T-helper 1 cell treated with Interleukin-12 subunit alpha and Interleukin-12 subunit beta and Interleukin-4 antibody, amounts not matched to agents 30 ng/mL and 1 ng/mL, for 36 hours (primary cell): Measurements from ENCODE around the gene MIER2. TPM values are rescaled to one million over a fixed set of nuclear protein-coding genes. Genes with fewer than 3 reads are reported as not detected.
"Not testable (repeated sequence)": the region's sequence is repeated elsewhere in the genome, so short reads cannot be mapped to it uniquely, and the experiment has no call there.

ENCODE experiments used
- intact Hi-C: fragments of 100-400 bp; cut with micrococcal nuclease; formaldehyde crosslinking; loops from one replicate; pipeline ENCODE4 v1.15.1; 2024
- total RNA-seq: library from RNA; stranded (reverse); gene quantifications from 2 replicates; pipeline ENCODE4 v1.2.3, GENCODE V29; 2022

The MIER2 gene
- total RNA-seq, 1 donor from 2014 or later, result 28.3 TPM

DNA sequence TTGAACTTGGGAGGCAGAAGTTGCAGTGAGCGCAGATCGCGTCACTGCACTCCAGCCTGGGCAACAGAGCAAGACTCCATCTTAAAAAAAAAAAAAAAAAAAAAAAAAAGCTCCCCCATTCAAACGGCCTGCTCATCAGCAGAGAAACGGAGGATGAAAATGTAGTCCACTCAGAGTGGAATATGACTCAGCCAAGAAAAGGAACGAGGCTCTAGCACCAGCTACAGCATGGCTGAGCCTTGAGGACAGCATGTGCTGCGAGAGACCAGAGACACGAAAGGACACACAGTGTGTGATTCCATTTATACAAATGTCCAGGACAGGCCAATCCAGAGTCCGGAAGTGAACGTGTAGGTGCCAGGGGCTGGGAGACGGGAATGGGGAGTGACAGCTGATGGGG is 18.1 kb upstream of the MIER2 start:
- intact Hi-C loops, result no loop called here

DNA sequence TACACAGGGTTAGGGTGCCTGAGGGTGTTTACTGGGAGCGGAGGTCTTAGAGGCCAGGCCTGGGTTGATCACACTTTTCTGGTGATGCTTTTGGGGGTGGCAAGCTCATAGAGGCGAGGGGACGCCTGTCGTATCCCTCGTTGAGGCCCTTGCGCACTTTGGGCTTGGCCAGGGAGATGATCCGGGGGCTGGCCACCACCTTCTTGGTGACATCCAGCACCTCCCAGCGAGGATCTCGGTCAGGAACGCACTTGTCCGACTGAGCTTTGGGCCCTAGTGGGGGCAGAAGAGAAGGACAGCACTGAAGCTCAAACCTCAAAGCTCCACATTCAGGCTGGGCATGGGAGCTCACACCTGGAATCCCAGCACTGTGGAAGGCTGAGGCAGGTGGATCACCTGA is 17.6 kb upstream of the MIER2 start:
- intact Hi-C loops, result no loop called here

DNA sequence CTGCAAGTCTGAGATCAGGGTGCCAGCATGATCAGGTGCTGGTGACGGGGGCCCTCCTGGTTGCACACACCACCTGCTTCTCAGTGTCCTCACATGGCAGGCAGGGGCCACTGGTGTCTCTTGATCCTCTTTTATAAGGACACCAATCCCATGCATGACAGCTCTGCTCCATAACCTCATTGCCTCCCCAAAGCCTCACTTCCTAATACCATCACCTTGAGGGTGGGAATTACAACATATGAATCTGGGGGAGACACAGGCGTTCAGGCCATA is 15.0 kb upstream of the MIER2 start:
- intact Hi-C loops, result no loop called here

DNA sequence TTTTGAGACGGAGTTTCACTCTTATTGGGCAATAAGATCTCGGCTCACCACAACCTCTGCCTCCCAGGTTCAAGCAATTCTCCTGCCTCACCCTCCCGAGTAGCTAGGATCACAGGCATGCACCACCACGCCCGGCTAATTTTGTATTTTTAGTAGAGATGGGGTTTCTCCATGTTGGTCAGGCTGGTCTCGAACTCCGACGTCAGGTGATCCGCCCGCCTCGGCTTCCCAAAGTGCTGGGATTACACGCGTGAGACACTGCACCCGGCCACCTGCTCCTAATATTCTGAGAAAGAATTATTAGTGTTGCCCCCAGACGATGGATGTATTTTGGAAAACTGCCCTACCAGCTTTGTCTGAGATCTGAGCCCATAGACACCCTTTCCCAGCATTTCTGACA is 10.9 kb upstream of the MIER2 start:
- intact Hi-C loops, result not testable (repeated sequence)

DNA sequence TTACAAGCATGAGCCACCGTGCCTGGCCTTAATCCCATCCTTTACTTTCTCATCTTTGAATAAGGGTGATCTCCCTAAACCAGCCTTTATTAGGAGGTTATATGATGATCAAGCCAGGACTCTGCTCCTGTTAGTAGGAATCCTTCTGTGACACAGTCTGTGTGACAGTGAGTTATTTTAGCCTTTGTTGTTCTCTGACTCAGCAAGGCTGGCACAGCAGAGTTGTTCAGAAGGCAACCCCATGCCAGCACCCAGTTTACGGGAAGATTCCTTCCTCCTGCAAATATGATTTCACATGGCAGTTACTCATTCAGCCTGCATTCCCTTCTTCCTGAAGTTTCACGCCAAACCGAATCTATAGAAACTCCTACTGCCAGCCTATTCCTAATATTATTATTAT is 10.5 kb upstream of the MIER2 start:
- intact Hi-C loops, result no loop called here

DNA sequence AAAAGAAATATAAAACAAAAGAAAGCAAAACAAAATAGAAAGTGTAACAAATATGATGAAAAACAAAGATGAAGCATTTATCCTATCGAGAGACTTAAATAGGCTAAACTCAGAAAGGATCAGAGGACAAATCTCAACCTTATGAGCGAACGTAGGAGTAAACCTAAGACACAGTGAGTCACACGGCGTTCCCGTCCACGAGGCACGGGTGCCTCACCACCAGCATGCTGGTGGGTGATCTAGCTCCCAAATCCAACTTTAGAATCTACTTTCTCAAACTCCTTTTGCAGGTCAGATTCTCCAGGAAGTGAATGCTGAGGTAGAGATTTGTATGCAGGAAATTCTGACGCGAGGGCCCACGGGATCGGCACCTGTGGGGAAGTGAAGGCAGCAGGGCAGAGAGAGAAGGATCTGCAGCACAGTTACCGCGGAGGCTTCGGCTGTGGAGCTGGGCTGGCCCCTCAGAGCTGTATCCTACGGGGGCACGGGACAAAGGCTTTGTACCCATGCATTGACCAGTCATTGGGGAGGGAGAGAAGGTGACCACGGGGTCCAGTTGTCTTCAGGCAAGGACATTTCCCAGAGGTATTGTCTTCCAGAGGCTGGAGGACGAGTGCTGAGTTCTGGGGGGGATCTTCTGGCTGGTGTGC is 7.5 kb upstream of the MIER2 start:
- intact Hi-C loops, result no loop called here

DNA sequence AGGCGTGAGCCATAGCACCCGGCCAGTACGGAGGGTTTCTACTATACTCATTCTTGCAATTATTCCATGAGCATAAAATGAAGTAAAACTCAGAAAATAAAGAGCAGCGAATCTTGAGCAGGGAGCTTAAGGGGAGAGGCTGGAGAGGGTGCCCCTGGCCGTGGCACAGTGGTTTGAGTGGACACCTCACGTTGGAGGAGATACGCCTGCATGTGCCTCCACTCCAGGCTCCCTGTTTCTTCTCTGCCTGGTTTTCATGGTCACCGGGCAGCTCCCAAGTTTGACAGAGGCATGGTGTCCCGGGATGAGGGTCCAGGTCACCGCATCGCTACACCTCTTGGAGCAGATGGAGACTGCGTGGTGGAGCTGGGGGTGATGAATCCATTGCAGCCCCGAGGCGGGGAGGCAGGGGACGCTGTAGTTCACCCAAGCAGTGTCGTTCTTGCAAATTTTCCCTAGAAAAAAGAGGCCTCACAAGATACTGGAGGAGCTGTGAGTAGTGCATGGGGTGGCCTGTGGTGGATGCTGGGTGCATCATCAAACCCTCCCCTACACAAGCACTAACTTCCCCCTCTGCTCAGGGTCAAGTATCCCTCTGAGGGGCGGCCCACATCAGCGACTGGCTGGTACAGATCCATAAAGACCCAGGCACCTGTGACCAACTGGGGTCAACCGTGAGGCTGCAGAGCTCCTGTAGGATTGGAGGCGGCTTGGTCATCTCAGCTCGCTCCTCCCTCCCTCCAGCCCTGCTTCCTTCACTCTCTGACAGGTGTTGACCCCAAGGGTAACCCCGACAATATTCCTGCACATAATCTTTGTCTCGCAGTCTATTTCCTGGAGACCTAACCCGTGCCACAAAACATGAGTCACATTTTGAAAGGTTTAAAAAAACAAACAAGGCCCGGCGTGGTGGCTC is 3.6 kb upstream of the MIER2 start:
- intact Hi-C loops, result no loop called here

DNA sequence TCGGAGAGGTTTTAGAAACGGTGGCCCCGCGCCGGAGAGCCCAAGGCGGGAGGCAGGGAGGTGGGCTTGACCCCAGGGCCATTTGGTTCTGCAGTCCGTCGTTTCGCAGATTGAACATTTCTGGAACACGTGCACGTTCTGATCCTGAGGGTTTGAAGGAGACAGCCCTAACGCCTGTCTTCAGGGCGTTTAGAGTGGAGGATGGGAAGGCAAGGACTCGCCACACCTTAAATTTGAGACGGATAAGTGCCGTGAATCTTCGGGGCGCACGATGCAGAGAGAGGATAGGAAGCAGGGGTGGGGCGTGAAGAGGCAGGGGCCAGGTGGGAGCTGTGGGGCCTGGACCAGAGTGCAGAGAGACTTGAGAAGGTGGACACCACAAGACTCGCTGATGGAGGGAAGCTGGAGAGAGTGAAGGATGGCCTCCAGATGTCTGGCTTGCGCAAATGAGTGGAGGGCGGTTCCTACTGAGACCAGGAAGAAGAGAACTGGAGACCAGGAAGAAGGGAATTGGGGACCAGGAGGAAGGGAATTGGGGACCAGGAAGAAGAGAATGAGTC is 804 bp upstream of the MIER2 start:
- intact Hi-C loops, result no loop called here

DNA sequence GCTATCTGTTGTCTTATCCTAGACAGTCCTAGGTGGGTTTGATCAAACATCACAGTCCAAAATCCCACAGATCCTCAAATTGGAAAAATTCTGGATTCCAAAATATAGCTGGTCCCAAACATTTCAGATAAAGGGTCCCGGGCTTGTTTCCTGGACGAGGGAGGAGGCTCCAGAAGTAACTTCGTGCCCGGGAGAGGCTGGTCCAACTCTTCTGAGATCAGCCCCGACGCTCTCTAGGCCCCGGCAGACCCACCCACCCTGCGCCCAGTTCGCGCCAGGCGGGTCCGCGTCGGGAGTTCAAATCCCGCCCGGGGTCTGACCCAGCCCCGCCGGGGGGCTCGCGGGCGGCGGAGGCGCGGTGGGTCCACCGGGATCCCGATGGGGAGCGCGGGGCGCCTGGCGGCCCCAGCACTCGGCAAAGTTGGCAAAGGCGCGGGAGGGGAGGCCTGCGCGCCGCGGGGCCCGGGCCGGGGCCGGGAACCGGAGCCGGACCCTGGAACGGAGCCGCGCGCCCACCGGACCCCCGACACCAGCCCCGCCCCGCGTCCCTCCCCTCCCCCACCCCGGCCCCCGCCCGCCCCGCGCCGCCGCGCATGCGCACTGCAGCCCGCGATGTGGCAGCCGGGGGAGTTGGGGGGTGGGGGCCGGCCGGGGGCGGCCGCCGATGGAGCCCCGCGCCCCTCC is 513 bp downstream of the MIER2 start:
- intact Hi-C loops, result loop anchor here (5.0 kb wide), 1 partner anchor 168 kb away; no protein-coding TSS in a partner anchor

DNA sequence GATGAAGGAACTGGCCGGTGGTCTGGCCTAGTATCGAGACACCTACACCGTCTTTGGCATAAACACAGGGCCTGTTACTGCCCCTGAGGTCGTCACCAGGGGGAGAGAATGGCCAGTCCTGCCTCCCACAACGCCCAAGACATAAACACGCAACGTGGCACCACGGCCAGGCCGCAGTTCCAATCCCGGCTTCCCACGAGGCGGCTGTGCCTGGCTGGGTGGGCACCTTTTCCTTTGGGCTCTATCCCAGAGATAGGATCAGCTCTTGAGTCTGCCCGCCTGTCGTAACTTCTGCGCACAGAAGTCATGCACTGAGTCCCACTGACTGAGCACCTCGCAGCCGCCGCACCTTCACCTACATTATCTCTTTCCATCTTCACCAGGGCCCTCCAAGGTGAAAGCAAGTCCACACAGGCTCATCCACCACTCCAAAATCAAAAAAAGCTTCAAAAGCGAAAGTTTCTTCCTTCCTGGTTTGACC is 1.1 kb downstream of the MIER2 start:
- intact Hi-C loops, result loop anchor here (5.0 kb wide), 1 partner anchor 169 kb away; no protein-coding TSS in a partner anchor

DNA sequence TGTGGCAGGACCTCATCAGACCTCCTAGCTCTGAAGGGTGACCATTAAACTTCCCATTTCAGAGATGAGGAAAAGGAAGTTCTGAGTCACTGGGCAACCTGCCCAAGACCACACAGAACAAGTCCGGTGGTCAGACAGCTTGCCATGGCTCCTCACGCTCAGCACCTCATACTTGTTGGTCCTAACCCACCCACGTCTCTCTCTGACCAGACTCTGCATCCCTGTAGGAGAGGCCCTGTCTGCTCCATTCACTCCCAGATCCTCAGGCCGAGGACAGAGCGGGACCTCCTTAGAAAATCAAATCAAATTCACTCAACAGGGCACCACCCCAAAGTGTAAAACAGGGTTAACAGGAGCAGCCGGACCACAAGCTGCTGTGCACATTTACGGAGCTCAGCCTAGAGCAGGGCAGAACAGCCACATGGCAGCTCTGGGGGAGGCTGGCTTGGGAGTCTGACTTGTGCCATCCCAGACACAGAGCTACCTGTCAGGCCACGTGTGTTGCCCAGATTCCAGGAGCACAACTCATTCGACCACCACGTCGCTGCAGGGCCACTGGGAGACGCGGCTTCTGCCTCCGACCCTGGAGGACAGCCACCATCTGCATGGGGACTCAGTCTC is 1.7 kb downstream of the MIER2 start:
- intact Hi-C loops, result loop anchor here (5.0 kb wide), 1 partner anchor 169 kb away; no protein-coding TSS in a partner anchor

DNA sequence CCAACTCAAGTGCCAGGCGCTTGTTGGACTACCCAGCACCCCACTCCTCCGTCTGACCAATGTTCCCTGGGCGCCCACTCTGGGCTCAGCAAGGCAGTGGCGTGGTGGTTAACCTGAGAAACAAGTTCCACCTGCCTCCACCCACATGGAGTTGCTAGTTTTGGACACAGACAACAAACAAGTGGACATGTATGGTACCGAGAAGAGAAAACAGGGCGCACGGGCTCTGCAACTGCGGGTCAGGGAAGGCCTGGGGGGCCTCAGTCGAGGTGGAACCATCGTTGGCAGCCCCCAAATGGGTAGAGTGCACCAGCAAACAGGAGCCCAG is 2.5 kb downstream of the MIER2 start:
- intact Hi-C loops, result loop anchor here (5.0 kb wide), 1 partner anchor 170 kb away; no protein-coding TSS in a partner anchor

DNA sequence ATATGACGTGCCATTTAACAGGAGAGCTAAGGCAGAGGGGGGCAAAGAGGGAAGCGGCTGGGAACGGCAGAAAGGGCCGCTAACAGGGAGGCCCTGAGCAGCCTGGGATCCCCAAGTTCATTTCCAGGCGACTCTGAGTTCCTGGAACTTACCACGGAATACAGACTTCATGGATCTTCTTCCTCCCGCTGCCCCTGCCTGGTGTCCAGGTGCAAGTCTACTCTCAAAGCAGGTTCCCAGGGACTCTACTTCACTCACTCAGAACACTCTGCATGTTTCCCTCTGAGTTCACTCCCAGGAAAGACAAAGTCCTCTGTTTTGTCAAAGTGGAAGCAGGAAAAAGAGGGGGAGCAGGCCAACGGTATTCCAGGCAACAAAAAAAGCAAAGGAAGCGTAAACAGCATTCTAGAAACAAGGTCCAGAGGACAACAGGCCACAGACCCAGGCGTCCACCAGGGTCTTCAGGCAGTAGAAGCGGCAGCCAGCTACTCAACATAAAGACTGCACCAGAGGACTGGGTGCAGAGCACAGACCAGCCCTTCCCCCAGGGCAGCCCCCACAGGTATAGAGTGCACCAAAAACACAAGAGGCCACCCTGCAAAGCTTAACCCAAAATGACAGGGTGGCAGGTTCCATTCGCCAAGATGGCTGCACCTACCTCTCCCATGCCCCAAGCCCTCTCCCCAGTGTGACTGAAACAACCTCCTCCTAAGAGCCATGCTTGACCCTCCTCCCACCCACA is 3.0 kb downstream of the MIER2 start:
- intact Hi-C loops, result loop anchor here (5.0 kb wide), 1 partner anchor 171 kb away; no protein-coding TSS in a partner anchor

DNA sequence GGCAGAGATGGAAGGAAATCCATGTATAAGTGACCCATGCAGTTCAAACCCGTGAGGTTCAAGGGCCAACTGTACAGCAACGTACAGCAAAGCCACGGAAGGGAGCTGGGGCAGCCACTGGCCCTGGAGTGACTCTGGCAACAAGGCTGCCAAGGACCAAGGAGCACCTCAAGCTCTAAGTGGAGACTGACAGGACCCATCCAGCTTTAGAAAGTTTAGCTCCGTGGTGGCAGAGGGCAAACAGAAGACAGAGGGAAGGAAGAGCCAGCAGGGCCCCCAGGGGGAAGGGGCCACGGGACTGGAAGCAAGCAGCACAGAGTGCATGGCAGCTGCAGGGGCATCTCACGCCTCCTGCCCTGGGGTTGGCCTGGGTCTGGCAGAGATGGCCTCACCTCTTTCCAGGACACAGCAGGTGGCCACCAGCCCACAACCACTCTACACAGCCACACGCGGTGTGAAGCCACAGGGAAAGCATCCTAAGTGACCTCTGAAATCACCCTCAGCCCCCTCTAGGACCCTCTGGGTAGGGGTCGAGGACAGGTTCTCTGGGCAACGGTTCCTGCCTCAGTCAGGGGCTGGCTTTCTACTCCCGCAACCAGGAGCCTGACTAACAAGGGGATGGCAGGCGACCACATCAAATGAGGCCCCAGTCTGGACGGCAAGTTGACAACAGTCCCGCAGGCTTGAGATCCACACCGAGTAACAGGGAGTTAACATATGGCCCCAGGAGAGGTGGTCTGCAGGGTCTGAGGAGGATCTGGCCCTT is 3.8 kb downstream of the MIER2 start:
- intact Hi-C loops, result loop anchor here (5.0 kb wide), 1 partner anchor 171 kb away; no protein-coding TSS in a partner anchor

DNA sequence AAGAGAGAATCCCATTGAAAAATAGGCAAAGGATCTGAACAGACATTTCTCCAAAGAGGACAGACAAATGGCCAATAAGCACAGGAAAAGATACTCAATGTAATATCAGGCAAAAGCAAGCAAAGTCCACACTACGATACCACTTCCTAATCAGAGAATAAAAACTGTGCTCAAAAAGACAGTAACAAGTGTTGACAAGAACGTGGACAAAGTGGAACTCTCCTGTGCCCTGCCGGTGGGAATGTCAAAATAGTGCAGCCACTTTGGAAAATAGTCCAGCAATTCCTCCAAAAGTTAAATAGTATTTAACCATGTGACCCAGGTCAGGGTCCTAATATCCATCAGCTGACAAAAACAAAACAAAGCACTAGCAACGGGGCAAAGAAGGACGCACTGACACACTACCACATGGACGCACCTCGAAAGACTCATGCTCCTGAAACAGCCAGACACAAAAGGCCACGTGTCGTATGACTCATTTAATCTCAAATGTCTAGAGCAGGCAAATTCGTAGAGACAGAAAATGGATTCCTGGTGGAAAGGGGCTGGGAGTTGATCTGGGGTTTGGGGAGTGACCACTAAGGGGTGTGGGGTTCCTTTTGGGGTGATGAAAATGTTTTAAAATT is 5.2 kb downstream of the MIER2 start:
- intact Hi-C loops, result no loop called here

DNA sequence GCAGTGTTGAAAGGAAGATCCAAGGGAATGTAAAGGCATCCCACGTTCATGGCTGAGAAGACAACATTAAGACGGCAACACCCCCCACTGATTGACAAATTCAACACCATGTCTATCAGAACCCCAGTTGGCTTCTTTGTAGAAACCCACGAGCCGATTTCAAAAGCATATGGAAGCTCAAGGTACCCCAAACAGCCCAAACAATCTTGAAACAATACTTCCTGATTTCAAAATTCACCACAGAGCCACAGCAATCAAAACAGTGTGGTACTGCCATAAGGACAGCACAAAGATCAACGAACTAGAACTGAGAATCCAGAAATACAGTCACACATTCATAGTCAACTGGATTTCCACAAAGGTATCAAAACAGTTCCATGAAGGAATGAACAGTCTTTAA is 6.2 kb downstream of the MIER2 start:
- intact Hi-C loops, result no loop called here

DNA sequence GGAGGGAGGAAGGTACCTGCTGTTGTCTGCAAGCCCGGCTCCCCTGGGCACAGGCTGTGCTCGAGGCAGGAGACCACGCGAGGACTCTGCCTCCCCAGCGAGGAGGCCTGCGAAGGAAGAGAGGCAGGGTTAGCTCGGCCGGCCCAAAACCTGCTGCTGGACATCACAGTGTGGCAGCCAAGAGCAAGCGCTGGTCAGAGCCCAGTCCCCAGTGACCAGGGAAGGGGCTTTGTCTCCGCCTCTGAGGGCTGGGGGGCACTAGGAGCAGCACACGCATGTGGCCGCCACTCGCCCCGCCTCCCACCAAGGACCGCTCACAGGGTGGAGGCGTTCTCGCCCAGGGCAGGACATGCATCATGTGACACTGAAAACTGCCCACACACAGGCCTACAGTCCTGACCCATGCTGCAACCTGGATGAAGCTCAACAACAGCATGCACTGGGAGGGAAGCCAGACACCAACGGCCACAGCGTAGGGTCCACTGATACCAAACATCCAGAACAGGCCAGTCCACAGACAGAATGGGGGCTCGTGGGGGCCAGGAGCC is 8.5 kb downstream of the MIER2 start:
- intact Hi-C loops, result no loop called here

DNA sequence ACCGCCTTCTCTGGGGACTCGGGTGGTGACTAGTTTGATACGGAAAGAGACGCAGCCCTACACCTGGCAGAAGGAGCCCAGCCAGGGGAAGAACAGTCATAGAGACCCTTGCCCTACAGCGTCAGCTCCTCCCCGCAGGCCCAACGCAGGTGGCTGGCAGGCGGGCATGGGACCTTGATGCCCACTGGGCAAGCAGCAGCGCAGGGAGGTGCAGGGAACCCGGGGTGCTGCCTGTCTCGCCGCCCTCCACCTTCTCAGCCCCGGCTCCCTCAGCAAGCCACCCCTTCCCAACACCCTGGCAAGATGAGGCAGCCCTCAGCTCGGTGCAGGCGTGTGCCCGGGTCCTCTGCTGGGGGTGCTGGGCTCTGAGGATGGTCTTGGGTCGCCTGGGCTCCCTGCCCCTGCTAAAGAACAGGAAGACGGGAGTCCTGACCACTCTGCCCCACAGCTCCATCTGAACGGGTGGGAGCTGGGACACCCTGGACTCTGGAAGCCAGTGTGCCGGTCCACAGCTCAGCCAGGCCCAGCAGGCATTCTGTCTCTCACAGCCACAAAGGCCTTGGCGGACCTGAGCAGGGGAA is 9.0 kb downstream of the MIER2 start:
- intact Hi-C loops, result no loop called here

DNA sequence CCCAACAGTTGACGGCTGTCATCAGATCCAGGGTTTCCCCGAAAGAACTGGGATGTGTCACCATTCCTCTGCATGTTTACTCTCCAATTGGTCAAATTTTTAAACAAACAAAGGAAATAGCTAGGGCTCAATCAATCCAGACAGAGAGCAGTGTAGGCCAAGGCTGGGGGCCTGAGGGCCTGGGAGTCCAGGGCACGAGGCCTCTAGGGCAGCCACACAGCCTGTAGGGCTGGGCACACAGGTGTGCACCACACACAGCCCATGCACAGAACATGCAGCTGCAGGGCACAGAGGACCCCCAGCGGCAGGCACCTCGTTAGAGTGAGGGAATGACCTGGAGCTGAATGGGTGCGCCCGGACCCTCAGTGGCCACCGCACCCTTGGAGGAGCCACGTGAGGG is 9.5 kb downstream of the MIER2 start:
- intact Hi-C loops, result no loop called here
